ENCODE results near the gene EYS.
"Not testable (repeated sequence)": the region's sequence is repeated elsewhere in the genome, so short reads cannot be mapped to it uniquely, and the experiment has no call there.

The EYS gene

DNA sequence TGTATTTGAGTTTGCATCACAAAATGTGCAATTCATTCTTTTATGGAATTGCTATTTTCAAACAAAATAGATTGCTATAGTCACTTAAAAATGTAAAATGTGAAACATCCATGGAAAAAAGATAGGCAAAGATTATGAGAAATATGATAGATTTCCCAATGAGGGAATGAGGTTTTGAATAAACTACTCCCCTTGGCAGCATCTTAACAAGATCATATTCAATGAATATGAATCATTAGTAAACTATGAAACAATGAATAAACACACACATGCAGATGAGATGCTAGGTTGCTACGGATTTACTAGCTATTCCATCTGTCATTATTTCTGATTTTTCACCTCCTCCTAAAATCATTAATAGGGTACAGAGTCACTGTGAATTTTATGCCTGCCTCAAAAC lies 1669.6 kb downstream of the EYS start:
- no peak for DNase-seq (ENCODE audit: low spot score)

GRCh38 chr6:64034910-64035655 lies 1671.9 kb downstream of the EYS start:
- no peak for DNase-seq (ENCODE audit: low spot score)

GRCh38 chr6:64034291-64034690 lies 1672.7 kb downstream of the EYS start:
- no peak for DNase-seq (ENCODE audit: low spot score)

DNA sequence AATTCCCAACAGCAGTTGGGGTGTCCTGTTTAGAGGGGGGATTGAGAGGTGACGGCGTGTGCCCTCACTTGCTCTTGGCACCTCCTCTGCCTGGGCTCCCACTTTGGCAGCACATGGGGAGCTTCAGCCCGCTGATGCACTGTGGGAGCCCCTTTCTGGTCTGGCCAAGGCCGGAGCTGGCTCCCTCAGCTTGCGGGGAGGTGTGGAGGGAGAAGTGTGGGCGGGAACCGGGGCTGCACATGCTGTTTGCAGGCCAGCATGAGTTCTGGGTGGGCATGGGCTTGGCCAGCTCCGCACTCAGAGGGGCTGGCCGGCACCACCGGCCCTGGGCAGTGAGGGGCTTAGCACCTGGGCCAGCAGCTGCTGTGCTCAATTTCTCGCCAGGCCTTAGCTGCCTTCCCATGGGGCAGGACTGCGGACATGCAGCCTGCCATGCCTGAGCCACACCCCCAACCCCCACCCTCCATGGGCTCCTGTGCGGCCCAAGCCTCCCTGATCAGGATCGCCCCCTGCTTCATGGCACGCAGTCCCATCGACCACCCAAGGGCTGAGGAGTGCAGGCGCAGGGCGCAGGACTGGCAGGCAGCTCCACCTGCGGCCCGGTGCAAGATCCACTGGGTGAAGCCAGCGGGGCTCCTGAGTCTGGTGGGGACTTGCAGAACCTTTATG lies 1675.9 kb downstream of the EYS start:
- DNase-seq (ENCODE audit: low spot score), result not testable (repeated sequence)

DNA sequence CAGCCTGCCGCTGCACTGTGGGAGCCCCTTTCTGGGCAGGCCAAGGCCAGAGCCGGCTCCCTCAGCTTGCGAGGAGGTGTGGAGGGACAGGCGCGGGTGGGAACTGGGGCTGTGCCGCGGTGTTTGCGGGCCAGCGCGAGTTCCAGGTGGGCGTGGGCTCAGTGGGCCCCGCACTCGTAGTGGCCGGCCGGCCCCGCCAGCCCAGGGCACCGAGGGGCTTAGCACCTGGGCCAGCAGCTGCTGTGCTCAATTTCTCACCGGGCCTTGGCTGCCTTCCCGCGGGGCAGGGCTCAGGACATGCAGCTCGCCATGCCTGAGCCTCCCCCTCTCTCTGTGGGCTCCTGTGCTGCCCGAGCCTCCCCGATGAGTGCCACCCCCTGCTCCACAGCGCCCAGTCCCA lies 1683.3 kb downstream of the EYS start:
- no peak for DNase-seq (ENCODE audit: low spot score)

DNA sequence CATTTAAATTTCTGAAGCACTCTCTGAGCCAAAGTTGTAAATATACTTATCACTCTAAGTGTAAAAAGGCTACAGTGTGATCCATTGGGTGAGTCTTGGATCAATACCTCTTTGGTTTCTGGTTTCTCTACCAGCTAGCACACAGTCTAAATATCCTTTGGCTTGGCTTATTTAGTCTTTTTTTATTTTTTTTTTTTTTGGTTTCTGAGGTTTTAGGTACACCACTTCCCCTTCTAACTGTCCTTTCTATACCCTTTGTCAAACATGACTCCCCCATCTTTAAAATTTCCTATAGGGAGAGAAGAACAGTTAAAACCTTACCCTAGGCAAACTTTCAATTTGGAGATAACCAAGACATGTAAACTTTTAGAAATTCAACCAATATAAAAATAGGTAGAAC lies 1692.4 kb downstream of the EYS start:
- DNase-seq (ENCODE audit: low spot score), result no peak

- DNase-seq (ENCODE audit: low spot score), result no peak
These were observed 1694.0 kb downstream of the EYS start for GRCh38 chr6:64013011-64013410.

GRCh38 chr6:64012351-64013001 lies 1694.5 kb downstream of the EYS start:
- no peak for DNase-seq (ENCODE audit: low spot score)

- no peak for DNase-seq (ENCODE audit: low spot score)
These were observed 1696.4 kb downstream of the EYS start for GRCh38 chr6:64010666-64011065.

- DNase-seq (ENCODE audit: low spot score), result no peak
These were observed 1697.0 kb downstream of the EYS start for GRCh38 chr6:64010010-64010409.

- no peak for DNase-seq (ENCODE audit: low spot score)
These were observed 1700.8 kb downstream of the EYS start for GRCh38 chr6:64006246-64006645.

DNA sequence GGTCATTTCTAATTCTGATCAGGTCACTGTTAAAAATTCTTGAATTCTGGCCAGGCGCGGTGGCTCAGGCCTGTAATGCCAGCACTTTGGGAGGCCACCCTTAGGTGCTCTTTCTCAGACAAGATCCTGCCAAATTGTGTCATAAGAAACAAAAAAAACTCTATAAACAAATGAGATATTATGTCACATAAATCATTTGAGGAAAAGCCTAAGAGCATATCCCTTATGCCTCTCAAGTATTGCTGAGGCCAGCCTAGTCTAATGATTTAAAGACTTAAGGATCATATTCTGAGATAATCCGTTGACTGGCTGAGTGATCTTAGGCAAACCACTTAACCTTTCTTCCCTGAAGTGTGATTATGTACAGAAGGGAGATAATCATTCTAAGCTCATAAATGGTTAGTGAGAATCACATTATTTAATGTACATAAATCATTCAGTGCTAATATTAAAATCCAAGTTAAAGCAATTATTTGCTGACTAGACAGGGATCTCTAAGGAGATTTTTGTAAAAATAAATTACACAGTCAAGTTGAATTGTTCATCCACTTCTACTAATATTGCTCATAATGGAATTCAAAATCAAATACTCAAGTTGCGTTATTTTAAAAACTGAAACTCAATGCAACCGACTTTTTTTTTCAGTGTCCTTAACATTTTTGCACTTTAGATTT lies 1706.1 kb downstream of the EYS start:
- DNase-seq (ENCODE audit: low spot score), result no peak

DNA sequence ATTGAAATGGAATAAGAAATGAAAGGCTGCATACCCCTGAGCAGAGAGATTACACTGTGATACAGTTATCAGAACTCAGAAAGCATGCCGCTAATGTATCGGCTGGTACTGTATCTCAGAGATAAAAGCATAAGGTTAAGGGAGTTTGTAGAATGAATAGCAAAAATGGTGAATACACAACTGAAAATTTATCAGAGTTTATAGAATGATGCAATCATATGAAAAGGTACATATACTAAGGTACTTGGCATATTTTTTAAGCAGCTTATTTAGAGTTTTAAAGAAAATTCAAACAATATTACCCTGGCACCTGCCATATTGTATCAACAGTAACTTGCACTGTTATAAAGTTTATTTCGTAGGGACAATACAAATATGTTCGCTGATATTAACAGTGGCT lies 1707.4 kb downstream of the EYS start:
- no peak for DNase-seq (ENCODE audit: low spot score)

- no peak for DNase-seq (ENCODE audit: low spot score)
These were observed 1708.0 kb downstream of the EYS start for GRCh38 chr6:63998991-63999390.

- DNase-seq (ENCODE audit: low spot score), result no peak
These were observed 1709.3 kb downstream of the EYS start for GRCh38 chr6:63997734-63998133.

DNA sequence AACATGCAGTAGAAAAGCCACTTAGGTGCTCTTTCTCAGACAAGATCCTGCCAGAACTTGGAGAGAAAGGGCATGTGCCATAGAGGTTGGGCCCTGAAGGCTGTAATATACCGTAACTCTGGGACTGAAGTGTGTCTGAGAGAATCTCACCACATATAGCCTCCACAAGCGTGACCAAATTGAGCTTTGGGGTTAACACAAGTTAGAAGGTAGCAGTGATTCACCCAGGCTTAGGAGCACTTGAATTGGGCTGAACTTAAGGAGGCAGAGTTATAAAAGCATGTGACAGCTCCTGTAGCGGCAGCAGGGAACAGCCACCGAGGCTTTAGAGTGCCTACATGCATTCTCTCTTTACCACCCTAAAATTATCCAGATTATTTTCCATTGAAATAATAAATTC lies 1709.8 kb downstream of the EYS start:
- DNase-seq (ENCODE audit: low spot score), result no peak

GRCh38 chr6:63985223-63985622 lies 1721.8 kb downstream of the EYS start:
- no peak for DNase-seq (ENCODE audit: low spot score)

- no peak for DNase-seq (ENCODE audit: low spot score)
These were observed 1731.3 kb downstream of the EYS start for GRCh38 chr6:63975699-63976098.

DNA sequence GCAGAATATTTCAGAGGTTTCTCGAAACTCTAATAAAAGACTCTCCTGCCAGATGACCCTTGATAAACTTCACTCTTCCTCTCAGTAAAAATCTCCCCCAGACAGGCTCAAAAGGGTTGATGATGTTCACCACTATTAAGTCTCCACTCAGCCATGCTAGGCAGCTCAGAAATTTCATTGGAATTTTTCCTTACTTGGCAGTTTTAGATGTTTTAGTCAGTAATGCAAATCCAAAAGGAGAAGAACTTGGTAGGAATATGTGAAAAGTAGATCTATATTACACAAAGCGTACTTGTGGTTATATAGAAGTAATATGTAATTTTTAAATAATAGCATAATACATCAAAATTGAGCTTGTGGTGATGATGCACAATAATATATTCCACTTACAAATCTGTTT lies 1738.4 kb downstream of the EYS start:
- no peak for DNase-seq (ENCODE audit: low spot score)

DNA sequence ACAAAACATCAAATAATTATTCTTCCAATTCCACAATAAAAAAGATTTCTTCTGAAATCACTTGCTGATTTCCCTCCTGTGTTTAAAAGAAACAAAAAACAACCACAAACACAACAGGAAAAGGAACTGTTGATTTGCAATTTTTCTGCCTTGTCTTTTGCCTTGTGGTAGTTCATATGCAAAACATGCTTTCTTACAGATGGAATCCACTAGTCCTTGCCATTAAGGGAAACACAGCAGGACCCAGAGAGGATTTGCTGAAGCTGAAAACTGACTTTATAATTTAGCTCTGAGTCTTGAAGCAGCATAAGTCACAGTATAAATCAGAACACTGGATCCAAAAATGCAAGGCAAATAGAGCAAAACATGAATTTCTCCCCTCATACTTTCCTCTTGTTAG lies 1742.7 kb downstream of the EYS start:
- DNase-seq (ENCODE audit: low spot score), result no peak

DNA sequence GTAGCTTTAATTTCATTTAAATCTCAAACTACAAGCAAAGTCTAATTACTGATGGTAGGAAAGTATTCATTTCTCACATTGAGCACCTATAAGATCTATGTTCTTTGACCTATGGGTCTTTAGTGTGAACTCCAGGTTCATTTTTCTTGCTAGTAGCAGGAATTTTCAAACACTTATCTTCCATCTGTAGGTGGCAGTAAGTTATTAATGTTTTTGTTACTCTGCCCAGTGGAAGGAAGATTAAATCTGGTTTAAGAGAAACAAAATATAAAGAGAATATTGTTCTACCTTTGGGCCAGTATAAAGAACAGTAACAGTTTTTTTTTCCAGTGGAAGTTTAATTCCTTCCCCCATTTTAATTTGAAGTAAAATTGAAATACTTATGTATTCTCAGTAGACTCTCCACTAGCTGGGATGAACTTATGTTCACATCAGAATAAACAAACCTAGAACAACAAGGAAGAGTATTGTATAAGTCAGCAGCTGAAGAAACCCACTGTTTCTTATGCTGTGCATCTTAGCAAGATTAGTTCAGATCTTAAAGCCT lies 1743.2 kb downstream of the EYS start:
- DNase-seq (ENCODE audit: low spot score), result no peak

GRCh38 chr6:63953336-63954021 lies 1753.5 kb downstream of the EYS start:
- not testable (repeated sequence) for DNase-seq (ENCODE audit: low spot score)

Data from AG08395 (cell line).